ENCODE measurements around the gene RNGTT. TPM values are rescaled to one million over a fixed set of nuclear protein-coding genes. Genes with fewer than 3 reads are reported as not detected.

Gene RNGTT
- total RNA-seq, 1 experiment from 2014 or later = 15.7 TPM

- Histone ChIP-seq H2AFZ (ENCODE audit: low read length) (no peak overlapping the region), H3K9me2 (replicated peaks; ENCODE audit: low read length) (no peaks in the 10 kb centered on the region), H3K27ac (ENCODE audit: low read length) (no peak overlapping the region), H3F3A (ENCODE audit: low read length, unreplicated experiment) (no peaks in the 10 kb centered on the region), H3K9ac (ENCODE audit: low read length) (no peak overlapping the region), H3K9me3 (ENCODE audit: low read length) (no peaks in the 10 kb centered on the region), H3K36me3 (ENCODE audit: low read depth, low read length) (no peaks in the 10 kb centered on the region), H3K79me2 (ENCODE audit: low read length) (no peaks in the 10 kb centered on the region), H3K4me2 (ENCODE audit: low read length) (no peak overlapping the region), H3K4me3 (ENCODE audit: low read length) (no peak overlapping the region), H3K27me3 (ENCODE audit: low read length) (no peaks in the 10 kb centered on the region), H3K4me1 (ENCODE audit: insufficient read depth, low read length) (no peaks in the 10 kb centered on the region), H4K20me1 (ENCODE audit: low read length) (no peaks in the 10 kb centered on the region)
- intact Hi-C loops (cut with micrococcal nuclease) = no loop called here
- ATAC-seq = no peak
- BruUV-seq (replicated peaks) = no TSS peak
- ChIA-PET CTCF (interaction anchor here (0.7 kb wide), 1 partner anchor 802 kb away, joined by 3 read pairs; no protein-coding TSS in a partner anchor), POLR2A (ENCODE audit: unreplicated experiment) (no interaction called here)
- TF ChIP-seq EZH2phosphoT487 (IDR thresholded peaks at IDR 0.05; ENCODE audit: borderline replicate concordance, low read length) (no peak), EZH2 (IDR thresholded peaks at IDR 0.05; ENCODE audit: low read length, unreplicated experiment) (no peak)
- TF ChIP-seq, protein P1, sequence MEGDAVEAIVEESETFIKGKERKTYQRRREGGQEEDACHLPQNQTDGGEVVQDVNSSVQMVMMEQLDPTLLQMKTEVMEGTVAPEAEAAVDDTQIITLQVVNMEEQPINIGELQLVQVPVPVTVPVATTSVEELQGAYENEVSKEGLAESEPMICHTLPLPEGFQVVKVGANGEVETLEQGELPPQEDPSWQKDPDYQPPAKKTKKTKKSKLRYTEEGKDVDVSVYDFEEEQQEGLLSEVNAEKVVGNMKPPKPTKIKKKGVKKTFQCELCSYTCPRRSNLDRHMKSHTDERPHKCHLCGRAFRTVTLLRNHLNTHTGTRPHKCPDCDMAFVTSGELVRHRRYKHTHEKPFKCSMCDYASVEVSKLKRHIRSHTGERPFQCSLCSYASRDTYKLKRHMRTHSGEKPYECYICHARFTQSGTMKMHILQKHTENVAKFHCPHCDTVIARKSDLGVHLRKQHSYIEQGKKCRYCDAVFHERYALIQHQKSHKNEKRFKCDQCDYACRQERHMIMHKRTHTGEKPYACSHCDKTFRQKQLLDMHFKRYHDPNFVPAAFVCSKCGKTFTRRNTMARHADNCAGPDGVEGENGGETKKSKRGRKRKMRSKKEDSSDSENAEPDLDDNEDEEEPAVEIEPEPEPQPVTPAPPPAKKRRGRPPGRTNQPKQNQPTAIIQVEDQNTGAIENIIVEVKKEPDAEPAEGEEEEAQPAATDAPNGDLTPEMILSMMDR (conservative IDR thresholded peaks at IDR 0.05; ENCODE audit: low read depth, low read length) = no peak
- DNase-seq = no peak
These were observed 257.8 kb downstream of the RNGTT start for GRCh38 chr6:88705601-88706000.

- Histone ChIP-seq H3K9me2 (replicated peaks; ENCODE audit: low read length) (no peaks in the 10 kb centered on the region), H3K27ac (ENCODE audit: low read length) (no peak overlapping the region), H3K79me2 (ENCODE audit: low read length) (no peaks in the 10 kb centered on the region), H3K9me3 (ENCODE audit: low read length) (no peaks in the 10 kb centered on the region), H3K36me3 (ENCODE audit: low read depth, low read length) (no peaks in the 10 kb centered on the region), H3K27me3 (ENCODE audit: low read length) (no peaks in the 10 kb centered on the region), H3K4me2 (ENCODE audit: low read length) (no peak overlapping the region), H3K4me1 (ENCODE audit: insufficient read depth, low read length) (no peaks in the 10 kb centered on the region), H4K20me1 (ENCODE audit: low read length) (no peaks in the 10 kb centered on the region), H3K4me3 (ENCODE audit: low read length) (no peak overlapping the region), H3K9ac (ENCODE audit: low read length) (no peak overlapping the region), H3F3A (ENCODE audit: low read length, unreplicated experiment) (no peaks in the 10 kb centered on the region), H2AFZ (ENCODE audit: low read length) (no peak overlapping the region)
- ChIA-PET CTCF (interaction anchor here (0.7 kb wide), 1 partner anchor 801 kb away, joined by 3 read pairs; no protein-coding TSS in a partner anchor), POLR2A (ENCODE audit: unreplicated experiment) (no interaction called here)
- no peak for ATAC-seq
- BruUV-seq (replicated peaks) = no TSS peak
- intact Hi-C loops (cut with micrococcal nuclease) = no loop called here
- TF ChIP-seq EZH2 (IDR thresholded peaks at IDR 0.05; ENCODE audit: low read length, unreplicated experiment) (no peak), EZH2phosphoT487 (IDR thresholded peaks at IDR 0.05; ENCODE audit: borderline replicate concordance, low read length) (no peak)
- TF ChIP-seq, protein P1 (conservative IDR thresholded peaks at IDR 0.05; ENCODE audit: low read depth, low read length) = no peak
- no peak for DNase-seq
These were observed 258.4 kb downstream of the RNGTT start for GRCh38 chr6:88704980-88705379.

DNA sequence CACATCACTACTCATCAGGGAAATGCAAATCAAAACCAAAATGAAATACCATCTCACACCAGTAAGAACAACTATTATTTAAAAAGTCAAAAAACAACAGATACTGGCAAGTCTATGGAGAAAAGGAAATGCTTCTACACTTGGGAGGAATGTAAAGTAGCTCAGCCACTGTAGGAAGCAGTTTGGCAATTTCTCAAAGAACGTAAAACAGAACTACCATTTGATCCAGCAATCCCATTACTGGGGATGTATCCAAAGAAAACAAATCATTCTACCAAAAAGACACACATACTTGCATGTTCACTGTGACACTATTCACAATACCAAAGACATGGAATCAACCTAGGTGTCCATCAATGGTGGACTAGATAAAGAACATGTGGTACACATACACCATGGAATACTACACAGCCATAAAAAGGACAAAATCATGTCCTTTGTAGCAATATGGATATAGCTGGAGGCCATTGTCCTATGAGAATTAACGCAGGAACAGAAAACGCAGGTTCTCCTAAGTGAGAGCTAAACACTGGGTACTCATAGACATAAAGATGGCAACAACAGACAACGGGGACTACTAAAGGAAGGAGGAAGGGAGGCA lies 260.4 kb downstream of the RNGTT start:
- CTCF ChIA-PET = no interaction called here
- no TSS peak for BruUV-seq (replicated peaks)
- POLR2A ChIA-PET (ENCODE audit: unreplicated experiment) = no interaction called here
- Histone ChIP-seq H3F3A (ENCODE audit: low read length, unreplicated experiment) (no peaks in the 10 kb centered on the region), H3K4me3 (ENCODE audit: low read length) (no peak overlapping the region), H3K27ac (ENCODE audit: low read length) (no peak overlapping the region), H3K9me3 (ENCODE audit: low read length) (no peaks in the 10 kb centered on the region), H4K20me1 (ENCODE audit: low read length) (no peaks in the 10 kb centered on the region), H3K9me2 (replicated peaks; ENCODE audit: low read length) (no peaks in the 10 kb centered on the region), H2AFZ (ENCODE audit: low read length) (no peak overlapping the region), H3K27me3 (ENCODE audit: low read length) (no peaks in the 10 kb centered on the region), H3K79me2 (ENCODE audit: low read length) (no peaks in the 10 kb centered on the region), H3K4me2 (ENCODE audit: low read length) (no peak overlapping the region), H3K4me1 (ENCODE audit: insufficient read depth, low read length) (no peaks in the 10 kb centered on the region), H3K36me3 (ENCODE audit: low read depth, low read length) (no peaks in the 10 kb centered on the region), H3K9ac (ENCODE audit: low read length) (no peak overlapping the region)
- intact Hi-C loops (cut with micrococcal nuclease) = no loop called here
- ATAC-seq (no peak), DNase-seq (no peak)
- TF ChIP-seq, protein P1 (conservative IDR thresholded peaks at IDR 0.05; ENCODE audit: low read depth, low read length) = no peak
- no peak for TF ChIP-seq EZH2 (IDR thresholded peaks at IDR 0.05; ENCODE audit: low read length, unreplicated experiment)
- no peak for TF ChIP-seq EZH2phosphoT487 (IDR thresholded peaks at IDR 0.05; ENCODE audit: borderline replicate concordance, low read length)

Measured in PC-3 (cell line).